GM21723 (cell line): ENCODE results near the gene TSC1.

Experiments
- ATAC-seq: cut with Tn5 transposase; IDR thresholded peaks from one replicate; pipeline ENCODE4 v1.9.1; 2021; ENCODE audit warnings: mild to moderate bottlenecking, moderate library complexity; ENCODE audit not compliant: unreplicated experiment

Gene TSC1

GRCh38 chr9:132894346-132894745 is 50.1 kb downstream of the TSC1 start:
- ATAC-seq, result no peak

DNA sequence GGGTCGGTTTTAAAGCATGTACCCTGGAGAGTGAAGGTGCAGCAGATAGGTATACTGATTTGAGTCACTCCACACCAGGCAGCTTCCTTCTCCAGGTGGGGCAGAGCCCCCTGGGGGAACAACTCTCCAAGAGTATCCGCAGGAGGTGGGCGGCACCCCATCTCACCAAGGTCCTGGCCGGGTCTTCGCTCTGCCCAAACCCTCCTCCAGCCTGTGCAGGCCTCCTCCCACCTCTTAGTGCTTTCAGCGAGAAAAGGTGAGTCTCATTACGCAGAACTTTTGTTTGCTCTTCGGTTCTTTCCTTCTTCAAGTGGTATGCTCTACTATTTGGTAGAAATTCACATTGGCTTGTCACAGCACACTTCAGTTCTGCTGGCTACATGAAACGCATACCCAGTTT is 52.0 kb downstream of the TSC1 start:
- no peak for ATAC-seq

- no peak for ATAC-seq
These were observed 56.3 kb downstream of the TSC1 start for GRCh38 chr9:132888151-132888550.

DNA sequence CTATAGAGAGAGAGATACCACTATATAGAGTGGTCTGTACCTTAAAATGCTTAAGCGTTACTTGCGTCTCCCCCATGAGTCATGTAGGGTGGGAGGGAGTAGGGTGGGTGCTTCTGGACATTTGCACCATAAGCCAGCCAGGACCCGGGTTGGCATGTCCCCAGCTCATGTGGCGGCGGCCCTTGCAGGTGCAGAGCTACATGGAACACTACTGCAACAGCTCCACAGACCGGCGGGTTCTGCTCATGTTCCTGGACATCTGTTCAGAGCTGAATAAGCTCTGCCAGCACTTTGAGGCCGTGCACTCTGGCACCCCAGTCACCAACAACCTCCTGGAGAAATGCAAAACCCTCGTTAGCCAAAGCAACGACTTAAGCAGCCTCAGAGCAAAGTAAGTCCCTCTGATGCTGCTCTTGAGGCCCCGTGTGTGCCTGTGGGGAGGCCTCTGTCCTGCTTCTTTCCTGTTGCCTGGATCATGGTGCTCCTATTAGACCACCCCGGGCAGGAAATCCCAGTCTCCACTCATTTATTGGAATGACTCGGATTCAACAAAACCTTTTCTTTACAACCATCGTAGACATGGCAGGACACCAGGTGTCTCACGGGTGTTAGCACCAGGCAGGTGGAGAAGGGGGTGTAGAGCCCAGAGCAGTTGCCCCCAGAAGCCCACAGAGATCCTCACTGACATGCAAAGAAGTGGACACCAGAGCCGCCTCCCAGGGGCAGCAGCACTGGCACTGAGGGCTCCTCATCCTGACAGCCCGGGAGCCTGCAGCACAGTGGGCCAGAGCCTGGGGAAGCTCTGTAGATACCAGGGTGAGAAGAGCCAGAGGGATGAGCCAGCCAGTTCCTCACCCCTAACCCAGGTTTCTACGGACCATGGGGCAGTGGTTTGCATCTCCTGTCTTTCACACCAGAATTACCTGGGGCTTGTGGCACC is 57.0 kb downstream of the TSC1 start:
- no peak for ATAC-seq

GRCh38 chr9:132886334-132886725 is 58.1 kb downstream of the TSC1 start:
- no peak for ATAC-seq

DNA sequence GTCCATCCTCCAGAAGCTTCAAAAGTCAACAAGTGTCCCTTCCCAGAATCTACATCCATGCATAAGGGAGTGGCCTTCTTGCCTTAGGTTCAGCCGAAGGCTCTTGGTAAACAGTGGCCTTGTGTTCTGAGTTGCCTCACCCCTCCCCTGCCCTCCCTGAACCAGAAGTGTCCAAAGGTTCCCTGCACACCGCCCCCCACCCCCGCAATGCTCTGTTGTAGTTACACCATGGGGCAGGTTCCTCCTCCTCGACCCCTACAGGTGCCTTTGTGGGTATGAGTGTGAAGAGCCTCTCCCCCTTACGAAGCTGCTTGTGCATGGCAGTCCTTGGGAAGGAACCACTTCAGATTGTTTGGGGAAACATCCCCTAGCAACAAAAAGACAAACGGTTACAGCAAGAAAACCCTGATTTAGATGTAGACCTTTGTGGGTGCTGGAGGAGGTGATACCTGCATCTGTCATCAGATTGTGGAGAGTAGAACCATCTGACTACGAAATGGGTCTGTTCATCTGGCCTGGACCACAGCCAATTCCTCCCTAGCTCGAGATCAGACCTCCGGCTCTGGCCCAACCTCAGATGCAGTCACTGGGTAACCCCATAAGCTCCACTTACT is 58.6 kb downstream of the TSC1 start:
- no peak for ATAC-seq

GRCh38 chr9:132883349-132884294 is 60.8 kb downstream of the TSC1 start:
- no peak for ATAC-seq

DNA sequence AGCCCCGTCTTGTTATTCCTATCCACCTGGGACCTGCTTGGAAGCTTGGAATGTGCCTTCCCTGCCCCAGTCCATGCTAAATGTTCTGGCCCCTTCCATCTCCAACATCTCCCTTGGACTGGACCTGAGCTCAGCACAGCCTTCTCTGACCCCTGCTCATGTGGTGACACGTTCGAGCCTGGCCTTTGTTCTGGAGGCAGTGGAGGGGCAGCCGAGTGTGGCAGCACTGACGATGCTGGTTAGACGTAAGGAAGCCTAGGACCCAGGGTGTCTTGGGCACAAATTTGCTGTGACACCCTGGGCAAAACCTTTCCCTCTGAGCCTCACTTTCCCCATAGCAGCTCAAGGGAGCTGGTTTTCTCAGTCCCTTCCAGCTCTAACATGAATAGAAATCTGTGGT is 61.8 kb downstream of the TSC1 start:
- no peak for ATAC-seq

GRCh38 chr9:132881826-132882225 is 62.6 kb downstream of the TSC1 start:
- ATAC-seq, result no peak

GRCh38 chr9:132880324-132880661 is 64.1 kb downstream of the TSC1 start:
- ATAC-seq, result no peak

GRCh38 chr9:132879457-132880323 is 64.7 kb downstream of the TSC1 start:
- ATAC-seq, result no peak

DNA sequence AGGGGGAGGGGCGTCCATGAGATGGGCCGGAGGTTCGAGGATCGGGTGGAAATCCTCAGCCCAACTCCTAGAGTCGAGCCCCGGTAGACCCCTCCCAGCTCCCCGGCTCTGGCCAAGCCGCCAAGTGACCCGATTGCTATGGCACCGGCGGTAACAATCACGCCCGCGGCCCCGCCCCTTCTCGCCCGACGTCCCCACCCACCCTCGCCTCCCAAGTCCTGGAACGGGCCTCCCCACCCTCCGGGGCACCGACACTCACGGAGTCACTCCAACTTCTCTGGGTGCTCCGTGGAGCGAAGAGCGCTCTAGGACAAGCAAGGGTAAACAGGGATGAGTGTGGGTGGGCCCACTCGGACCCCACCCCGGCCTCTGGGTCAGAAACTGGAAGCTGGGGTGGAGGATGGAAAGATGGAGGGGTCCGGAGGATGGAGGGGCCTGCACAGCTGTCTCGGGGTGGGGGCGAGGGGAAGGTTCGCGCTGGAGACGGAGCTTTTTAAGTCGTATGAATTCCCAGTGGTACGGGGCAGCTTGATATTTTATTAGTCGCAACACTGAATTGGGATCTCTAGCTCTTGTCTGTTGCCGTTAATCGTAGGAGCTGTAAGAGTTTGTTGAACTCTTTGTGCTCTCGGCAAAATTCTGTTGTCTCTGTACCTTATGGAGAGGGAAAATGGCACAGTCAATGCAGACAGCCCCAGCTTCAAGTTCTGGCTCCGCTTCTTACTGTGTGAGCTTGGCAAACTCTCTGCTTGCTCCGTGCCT is 65.5 kb downstream of the TSC1 start, which contains the start of gene SPACA9:
Gene SPACA9, plus strand, starts transcription at position 204 of the 762 bp plus-strand sequence. CDS start 5,050 bp downstream, outside the sequence.
- ATAC-seq, result no peak

DNA sequence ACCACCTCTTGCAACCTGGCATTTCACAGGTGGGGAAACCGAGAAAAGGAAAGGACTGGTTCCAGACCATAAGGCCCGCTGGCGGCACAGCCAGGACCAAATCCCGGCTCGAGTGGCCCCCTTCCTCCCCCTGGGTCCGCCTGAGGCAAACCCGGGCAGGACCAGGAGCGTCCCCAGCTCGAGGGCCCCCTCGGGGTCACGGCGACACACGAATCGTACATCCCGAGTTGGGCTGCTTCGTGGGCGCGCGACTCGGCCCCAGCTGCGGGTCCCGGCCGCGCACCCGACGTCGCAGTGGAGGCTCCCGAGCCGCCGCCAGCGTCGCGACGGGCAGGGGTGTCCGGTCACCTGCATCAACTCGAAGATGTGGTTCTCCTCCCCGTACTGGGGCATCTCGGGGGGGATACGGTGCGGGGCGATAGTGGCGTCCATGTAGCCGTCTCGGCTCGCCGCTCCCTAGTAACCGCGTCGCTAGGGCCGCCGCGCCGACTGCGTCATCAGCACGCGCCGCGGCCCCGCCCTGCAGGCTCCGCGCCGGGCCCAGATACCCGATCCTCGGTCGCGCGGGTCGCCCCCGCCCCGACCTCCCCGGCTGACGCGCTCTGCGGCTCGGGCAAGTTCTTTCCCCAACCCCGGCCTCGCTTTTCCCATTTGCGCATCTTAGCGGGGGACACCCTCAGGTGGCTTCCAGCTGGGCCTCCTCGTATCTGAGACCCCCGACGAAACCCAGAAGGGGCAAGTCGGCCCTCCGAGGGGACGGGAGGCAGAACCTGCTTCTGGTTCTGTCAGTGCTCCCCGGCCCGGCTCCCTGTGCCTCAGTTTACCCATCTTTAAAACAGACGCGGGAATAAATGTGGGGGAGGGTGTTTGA is 66.4 kb downstream of the TSC1 start, which contains the start of gene AK8:
Gene AK8, minus strand, starts transcription at position 461 of the 871 bp plus-strand sequence. Its CDS starts 29 bp downstream, at position 432.
- ATAC-seq, result no peak

DNA sequence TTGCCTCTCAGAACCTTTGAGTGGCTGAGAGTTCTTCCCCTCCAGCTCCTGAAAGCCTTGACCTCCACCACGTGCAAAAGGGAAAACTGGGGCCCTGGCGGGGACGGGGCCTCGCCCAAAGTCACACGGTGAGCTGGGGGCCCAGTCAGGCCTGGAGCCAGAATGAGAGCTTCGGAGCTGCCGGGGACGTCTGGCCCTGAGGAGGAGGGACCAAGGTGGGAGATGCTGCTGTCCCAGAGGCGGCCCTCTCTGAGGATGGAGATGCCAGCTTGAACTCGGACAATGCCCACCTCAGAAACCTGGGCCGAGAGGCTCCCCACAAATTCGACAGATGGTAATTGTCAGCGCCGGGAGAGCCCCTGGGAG is 67.0 kb downstream of the TSC1 start:
- ATAC-seq, result no peak

- ATAC-seq, result no peak
These were observed 67.6 kb downstream of the TSC1 start for GRCh38 chr9:132876849-132877248.

DNA sequence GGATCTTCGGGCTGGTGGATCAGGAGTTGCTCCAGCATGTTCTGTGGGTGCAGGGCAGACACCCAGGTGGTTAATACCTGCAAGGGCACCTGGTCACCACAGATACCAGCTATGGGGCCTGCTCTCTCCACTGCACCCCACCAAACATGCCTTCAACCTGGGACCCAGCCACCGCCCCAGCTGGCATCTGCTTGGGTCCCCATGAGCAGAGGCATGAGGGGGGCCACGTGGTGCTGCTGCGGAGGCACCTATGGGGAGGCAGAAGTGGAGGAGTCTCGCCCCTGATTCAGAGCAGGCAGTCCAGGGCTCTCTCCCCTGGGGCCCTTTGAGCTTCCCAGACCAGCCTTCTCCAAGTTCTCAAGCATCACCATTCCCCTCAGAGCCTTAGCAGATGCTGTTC is 69.3 kb downstream of the TSC1 start:
- no peak for ATAC-seq

- no peak for ATAC-seq
These were observed 71.0 kb downstream of the TSC1 start for GRCh38 chr9:132873403-132873802.

GRCh38 chr9:132869266-132869665 is 75.2 kb downstream of the TSC1 start:
- ATAC-seq, result no peak
